Regular cardiac myocyte (primary cell): ENCODE measurements around the gene JMJD6. TPM values are rescaled to one million over a fixed set of nuclear protein-coding genes. Genes with fewer than 3 reads are reported as not detected.

Experiments used
- total RNA-seq: library from RNA; depleted of rRNA; stranded (reverse); fragments of >200 nt; gene quantifications from 2 replicates; pipeline ENCODE4 v1.2.3, GENCODE V29; 2014

The JMJD6 gene
- total RNA-seq = 36.1 and 46.8 TPM in 2 replicates

GRCh38 chr17:76726231-76726775 lies at the start of gene JMJD6:
JMJD6 (minus strand) TSS chr17:76726606; CDS start chr17:76726475, 131 bp downstream.

GRCh38 chr17:76737676-76738467 lies 11.5 kb upstream of the JMJD6 start, which contains the start of gene MFSD11:
MFSD11 (plus strand) TSS chr17:76738119; CDS start chr17:76738353, 234 bp downstream.

GRCh38 chr17:76737082-76737675 lies 10.8 kb upstream of the JMJD6 start, which contains the start of gene SRSF2:
SRSF2 (minus strand) TSS chr17:76737331; CDS start chr17:76737160, 171 bp downstream.

GRCh38 chr17:76726776-76727718 lies 641 bp upstream of the JMJD6 start, which contains the start of gene METTL23:
METTL23 (plus strand) TSS chr17:76726839; CDS start chr17:76729711, 2,872 bp downstream.

GRCh38 chr17:76710863-76711611 lies 15.4 kb downstream of the JMJD6 start, which contains the start of gene MXRA7:
MXRA7 (minus strand) TSS chr17:76710965; CDS start chr17:76710946, 19 bp downstream.

Other genes starting within 250 kb of the JMJD6 start
- 3.1 and 8.2 TPM in 2 replicates for gene RHBDF2, start 225.2 kb downstream of the JMJD6 start, total RNA-seq
- 25.1 and 65.4 TPM in 2 replicates for gene CYGB, start 188.9 kb downstream of the JMJD6 start, total RNA-seq
- 1.9 and 11.0 TPM in 2 replicates for gene PRCD, start 186.6 kb downstream of the JMJD6 start, total RNA-seq
- 0.96 and 1.1 TPM in 2 replicates for gene ST6GALNAC2, start 140.7 kb downstream of the JMJD6 start, total RNA-seq
- gene ST6GALNAC1, start 82.8 kb downstream of the JMJD6 start, total RNA-seq = not detected in 2 replicates
- 267 and 920 TPM in 2 replicates for gene MXRA7, start 15.6 kb downstream of the JMJD6 start, total RNA-seq
- gene METTL23, start 233 bp upstream of the JMJD6 start, total RNA-seq = 25.5 and 25.7 TPM in 2 replicates
- gene SRSF2, start 10.7 kb upstream of the JMJD6 start, total RNA-seq = 82.3 and 204 TPM in 2 replicates
- gene MFSD11, start 11.5 kb upstream of the JMJD6 start, total RNA-seq = 24.3 and 36.1 TPM in 2 replicates
- 0.28 and 0.38 TPM in 2 replicates for gene MGAT5B, start 141.8 kb upstream of the JMJD6 start, total RNA-seq